D721Med (cell line): ENCODE data around the gene CAVIN3.

Source experiments
- DNase-seq: peaks from one replicate; pipeline ENCODE4 v3.0.0; 2011; ENCODE audit warnings: low spot score; ENCODE audit not compliant: insufficient read length
- FAIRE-seq: peaks from 2 replicates; lab custom pipeline; 2011; peaks lifted over from hg19 to GRCh38; lab: Jason Lieb, UNC
- TF ChIP-seq, protein P1 (sequence below): IDR thresholded peaks from 2 replicates; pipeline ENCODE4 v1.5.1; 2012; ENCODE audit warnings: mild to moderate bottlenecking, control low read depth; ENCODE audit not compliant: insufficient read depth; ENCODE audit errors: missing control alignments

CAVIN3 gene

DNA sequence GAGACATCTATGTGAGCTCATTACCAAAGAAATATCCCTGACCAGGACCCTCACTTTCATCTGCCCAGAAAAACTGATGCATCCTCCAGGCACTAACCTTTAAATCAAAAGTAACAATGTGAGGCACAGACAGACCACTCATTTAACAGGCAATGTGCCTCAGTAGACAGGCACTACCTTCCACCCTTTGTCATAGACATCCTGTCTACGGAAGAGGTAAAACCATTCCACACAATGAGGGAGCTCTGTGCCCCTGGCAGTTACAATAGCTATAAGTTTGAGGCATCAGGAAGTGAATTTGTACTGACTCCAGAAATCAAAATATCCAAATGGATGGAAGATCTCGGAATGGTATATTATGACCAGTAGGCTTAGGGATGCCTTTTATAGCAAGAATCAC, 6.7 kb upstream of the CAVIN3 start:
- TF ChIP-seq, protein P1, sequence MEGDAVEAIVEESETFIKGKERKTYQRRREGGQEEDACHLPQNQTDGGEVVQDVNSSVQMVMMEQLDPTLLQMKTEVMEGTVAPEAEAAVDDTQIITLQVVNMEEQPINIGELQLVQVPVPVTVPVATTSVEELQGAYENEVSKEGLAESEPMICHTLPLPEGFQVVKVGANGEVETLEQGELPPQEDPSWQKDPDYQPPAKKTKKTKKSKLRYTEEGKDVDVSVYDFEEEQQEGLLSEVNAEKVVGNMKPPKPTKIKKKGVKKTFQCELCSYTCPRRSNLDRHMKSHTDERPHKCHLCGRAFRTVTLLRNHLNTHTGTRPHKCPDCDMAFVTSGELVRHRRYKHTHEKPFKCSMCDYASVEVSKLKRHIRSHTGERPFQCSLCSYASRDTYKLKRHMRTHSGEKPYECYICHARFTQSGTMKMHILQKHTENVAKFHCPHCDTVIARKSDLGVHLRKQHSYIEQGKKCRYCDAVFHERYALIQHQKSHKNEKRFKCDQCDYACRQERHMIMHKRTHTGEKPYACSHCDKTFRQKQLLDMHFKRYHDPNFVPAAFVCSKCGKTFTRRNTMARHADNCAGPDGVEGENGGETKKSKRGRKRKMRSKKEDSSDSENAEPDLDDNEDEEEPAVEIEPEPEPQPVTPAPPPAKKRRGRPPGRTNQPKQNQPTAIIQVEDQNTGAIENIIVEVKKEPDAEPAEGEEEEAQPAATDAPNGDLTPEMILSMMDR, result no peak
- DNase-seq, result no peak
- FAIRE-seq, result no peak

DNA sequence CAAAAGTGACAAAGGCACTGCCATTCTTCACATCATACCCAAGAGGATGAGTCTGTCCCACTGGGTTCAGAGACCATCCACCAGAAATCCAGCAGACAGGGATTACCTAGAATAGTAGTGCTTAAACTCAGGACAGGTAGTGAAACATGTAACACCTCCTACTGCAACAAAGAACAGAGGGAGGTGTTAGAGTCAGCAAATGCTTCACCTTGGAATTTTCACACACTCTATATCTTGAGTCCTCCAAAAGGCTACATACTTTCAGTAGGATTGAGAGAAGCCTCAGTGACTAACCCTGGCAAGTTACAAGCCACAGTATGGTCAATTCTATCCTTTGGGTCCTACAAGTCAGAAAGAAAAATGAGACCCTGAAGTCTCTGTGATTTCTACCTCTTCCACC, 6.0 kb upstream of the CAVIN3 start:
- DNase-seq, result no peak
- no peak for FAIRE-seq

DNA sequence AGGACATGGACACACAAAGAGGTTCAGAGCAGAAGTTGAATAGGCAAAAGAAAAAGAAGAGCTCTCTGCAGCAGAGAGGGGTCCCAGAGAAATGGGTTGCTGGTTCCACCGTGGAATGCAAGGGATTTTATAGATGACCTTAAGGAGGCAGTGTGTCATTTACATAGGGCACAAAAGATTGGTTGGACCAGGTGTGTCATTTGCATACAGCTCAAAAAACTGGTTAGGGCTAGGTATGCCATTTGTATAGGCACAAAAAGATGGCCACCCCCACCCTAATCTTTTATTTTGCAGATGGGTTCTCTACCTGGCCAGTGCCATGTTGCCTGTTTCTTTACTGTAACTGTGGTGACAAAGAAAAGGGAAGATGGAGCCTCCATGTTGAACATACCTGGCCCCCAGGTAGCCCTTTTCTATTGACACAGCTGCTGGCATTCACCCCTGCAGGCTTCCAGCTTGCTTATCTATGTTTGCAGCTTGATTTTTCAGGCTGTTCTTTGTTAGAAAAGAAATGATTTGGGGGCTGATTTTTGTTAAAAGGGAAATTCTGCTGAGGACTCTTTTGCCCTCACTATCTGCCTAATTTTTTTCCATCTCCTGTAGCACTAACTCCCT, 3.1 kb upstream of the CAVIN3 start:
- TF ChIP-seq, protein P1, result no peak
- FAIRE-seq, result no peak
- DNase-seq, result no peak

More for the DNA sequence above, 6.0 kb upstream of the CAVIN3 start:
- TF ChIP-seq, protein P1, result no peak

DNA sequence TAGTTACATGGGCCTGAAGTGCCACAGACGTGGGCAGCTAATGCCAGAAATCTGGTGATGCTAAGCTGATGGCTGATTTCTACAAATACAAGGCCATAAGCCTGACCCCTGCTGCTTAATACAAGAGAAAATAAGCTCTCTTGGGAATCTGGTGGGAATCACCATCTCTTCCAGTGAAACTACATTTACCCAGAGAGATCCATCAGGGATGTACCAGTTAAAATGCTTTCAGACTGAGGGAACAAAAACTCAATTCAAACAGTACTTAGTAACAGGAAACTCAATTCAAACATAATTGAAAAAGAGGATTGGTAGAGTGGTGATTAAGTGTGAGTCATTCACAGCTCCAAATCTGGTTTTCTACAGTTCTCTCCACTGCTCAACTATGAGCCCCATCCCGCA, 1.7 kb upstream of the CAVIN3 start:
- FAIRE-seq (no peak), DNase-seq (no peak)
- TF ChIP-seq, protein P1, result no peak

DNA sequence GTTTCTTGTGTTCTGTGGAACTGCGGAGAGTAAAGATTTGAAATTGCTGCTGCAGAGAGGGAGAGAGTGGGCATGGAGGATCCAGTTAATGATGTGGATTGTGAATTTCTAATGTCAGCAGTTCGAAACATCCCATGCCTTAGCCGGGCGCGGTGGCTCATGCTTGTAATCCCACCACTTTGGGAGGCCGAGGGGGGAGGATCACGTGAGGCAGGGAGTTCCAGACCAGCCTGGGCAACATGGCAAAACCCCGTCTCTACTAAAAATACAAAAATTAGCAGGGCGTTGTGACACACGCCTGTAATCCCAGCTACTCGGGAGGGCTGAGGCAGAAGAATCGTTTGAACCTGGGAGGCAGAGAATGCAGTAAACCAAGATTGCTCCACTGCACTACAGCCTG, 1.1 kb upstream of the CAVIN3 start:
- FAIRE-seq (no peak), DNase-seq (no peak)
- TF ChIP-seq, protein P1, result no peak

DNA sequence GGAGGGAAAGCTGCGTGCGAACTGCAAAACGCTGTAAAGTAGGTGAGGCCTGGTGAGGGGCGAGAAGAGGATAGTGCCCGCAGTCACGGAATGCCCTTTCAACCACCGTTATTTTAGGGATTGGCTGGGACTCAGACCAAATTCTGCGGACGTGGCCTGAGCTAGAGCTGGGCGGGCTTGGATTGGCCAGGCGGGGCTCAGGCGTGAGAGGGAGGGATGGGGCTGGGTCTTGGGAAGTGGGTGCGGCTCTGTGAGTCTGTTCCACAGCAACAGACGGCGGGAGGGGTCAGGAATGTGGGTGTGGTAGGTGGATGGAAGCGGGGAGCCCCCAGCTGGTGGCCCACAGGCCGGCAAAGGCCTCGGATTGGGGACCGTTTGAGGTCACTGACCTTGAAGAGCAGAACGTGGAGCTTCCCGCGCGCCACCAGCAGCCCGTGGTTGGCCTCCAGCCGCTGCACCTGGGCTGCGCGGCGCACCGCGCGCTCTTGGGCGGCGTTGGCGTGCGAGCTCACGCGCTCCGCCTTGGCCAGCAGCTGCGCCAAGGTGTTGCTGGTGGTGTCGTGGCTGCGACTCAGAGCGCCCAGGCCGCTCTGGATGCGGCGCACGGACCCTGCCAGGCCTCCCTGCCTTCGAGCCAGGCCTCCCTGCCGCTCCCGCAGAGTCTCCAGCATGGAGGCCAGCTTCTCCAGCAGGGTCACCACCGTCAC, 444 bp downstream of the CAVIN3 start:
- DNase-seq, result no peak
- FAIRE-seq, result no peak

More for the DNA sequence above, 444 bp downstream of the CAVIN3 start:
- TF ChIP-seq, protein P1, result no peak
